ENCODE results near the gene ATP6V1C2.

Gene ATP6V1C2

DNA sequence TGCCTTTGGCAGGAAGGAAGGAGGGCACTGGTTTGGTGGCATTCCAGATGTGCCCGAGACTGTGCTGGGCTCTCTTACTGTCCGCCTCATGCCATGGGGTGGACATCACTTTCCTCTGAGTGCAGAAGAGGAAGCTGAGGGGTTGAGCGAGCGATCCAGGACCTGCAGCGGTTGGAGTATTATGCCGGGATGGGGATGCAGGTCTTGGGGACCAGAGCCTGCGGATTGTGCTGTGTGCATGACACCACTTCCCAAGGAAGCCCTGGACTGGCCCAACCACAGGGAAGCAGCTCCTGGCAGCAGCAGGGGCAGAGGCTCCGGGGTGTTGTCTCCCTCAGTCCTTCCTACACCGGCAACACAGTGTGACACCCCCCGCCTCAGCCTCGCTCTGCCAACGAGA is 44.5 kb downstream of the ATP6V1C2 start:
- no peaks in the 10 kb centered on the region for H3K27me3 ChIP-seq (ENCODE audit: insufficient read depth, poor library complexity, severe bottlenecking)
- H3K36me3 ChIP-seq (ENCODE audit: low read depth), result no peaks in the 10 kb centered on the region
- H3K4me3 ChIP-seq (ENCODE audit: severe bottlenecking), result no peak overlapping the region
- DNase-seq (ENCODE audit: low spot score), result no peak
- no peaks in the 10 kb centered on the region for H3K9me3 ChIP-seq (ENCODE audit: severe bottlenecking)
- TF ChIP-seq, protein P1, sequence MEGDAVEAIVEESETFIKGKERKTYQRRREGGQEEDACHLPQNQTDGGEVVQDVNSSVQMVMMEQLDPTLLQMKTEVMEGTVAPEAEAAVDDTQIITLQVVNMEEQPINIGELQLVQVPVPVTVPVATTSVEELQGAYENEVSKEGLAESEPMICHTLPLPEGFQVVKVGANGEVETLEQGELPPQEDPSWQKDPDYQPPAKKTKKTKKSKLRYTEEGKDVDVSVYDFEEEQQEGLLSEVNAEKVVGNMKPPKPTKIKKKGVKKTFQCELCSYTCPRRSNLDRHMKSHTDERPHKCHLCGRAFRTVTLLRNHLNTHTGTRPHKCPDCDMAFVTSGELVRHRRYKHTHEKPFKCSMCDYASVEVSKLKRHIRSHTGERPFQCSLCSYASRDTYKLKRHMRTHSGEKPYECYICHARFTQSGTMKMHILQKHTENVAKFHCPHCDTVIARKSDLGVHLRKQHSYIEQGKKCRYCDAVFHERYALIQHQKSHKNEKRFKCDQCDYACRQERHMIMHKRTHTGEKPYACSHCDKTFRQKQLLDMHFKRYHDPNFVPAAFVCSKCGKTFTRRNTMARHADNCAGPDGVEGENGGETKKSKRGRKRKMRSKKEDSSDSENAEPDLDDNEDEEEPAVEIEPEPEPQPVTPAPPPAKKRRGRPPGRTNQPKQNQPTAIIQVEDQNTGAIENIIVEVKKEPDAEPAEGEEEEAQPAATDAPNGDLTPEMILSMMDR (IDR thresholded peaks at IDR 0.05; ENCODE audit: poor library complexity, severe bottlenecking), result no peak
- no peak overlapping the region for H3K27ac ChIP-seq (ENCODE audit: poor library complexity, severe bottlenecking)
- ATAC-seq (ENCODE audit: low read depth), result no peak
- no peaks in the 10 kb centered on the region for H3K4me1 ChIP-seq (ENCODE audit: insufficient read depth, poor library complexity, severe bottlenecking)

DNA sequence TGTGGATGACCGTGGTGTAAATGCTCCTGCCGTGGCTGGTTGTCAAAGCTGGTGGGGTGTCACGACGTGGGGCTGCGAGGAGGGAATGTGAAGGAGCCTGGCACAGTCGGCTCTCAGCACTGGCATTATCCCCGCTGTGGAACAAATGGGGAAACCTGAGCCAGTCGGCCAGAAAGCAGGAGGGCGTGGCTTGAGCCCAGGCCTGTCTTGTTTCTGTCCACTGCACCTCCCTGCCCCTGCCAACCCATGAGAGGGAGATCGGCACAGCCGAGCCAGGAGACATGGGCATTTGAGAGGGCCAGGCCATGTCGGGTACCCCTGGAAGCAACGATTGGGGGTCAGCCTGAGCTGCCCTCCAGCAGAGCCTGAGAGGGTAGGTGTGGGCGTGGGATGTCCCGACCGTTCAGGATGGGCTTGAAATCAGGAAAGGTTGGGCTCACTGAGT is 46.7 kb downstream of the ATP6V1C2 start:
- Histone ChIP-seq H3K27me3 (ENCODE audit: insufficient read depth, poor library complexity, severe bottlenecking) (no peaks in the 10 kb centered on the region), H3K27ac (ENCODE audit: poor library complexity, severe bottlenecking) (no peak overlapping the region), H3K9me3 (ENCODE audit: severe bottlenecking) (no peaks in the 10 kb centered on the region), H3K4me3 (ENCODE audit: severe bottlenecking) (no peak overlapping the region), H3K36me3 (ENCODE audit: low read depth) (no peaks in the 10 kb centered on the region), H3K4me1 (ENCODE audit: insufficient read depth, poor library complexity, severe bottlenecking) (no peaks in the 10 kb centered on the region)
- no peak for ATAC-seq (ENCODE audit: low read depth)
- TF ChIP-seq, protein P1 (IDR thresholded peaks at IDR 0.05; ENCODE audit: poor library complexity, severe bottlenecking), result no peak
- DNase-seq (ENCODE audit: low spot score), result no peak

DNA sequence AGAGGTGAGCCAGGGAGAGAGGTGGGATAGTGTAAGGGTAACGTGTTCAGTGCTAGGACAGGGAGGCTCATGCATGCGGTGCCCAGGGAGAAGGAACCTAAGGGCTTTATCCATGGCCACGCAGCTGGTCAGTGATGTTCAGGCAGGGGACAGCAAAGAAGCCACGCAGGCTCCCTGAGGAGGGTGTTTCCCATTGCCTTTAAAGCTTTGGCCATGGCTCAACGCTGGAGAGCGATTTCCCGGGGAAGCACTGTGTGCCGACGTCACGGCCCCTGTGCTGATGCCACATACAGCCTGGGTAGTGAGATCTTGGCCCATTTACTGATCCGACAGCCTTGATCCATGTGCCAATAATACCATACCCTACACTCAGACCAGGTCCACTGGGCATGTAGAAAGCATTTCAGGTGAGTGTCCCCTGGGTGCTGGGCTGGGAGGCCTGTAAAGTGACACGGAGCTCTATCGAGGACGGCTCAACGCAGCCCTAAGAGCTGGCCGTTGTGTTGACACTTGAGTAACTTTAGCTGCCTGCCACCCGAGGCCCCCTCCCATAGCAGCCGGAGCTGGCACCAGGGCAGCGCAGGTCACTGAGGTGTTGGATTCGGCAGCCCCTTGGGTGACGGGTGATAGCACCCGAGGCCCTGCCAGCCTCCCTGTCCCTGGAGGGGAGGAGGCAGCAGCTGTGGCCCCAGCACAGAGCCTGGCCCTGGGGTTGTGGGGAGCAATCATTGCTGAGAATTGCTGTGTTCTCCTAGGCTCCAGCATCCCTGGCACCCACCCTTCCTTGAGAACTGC is 49.7 kb downstream of the ATP6V1C2 start:
- Histone ChIP-seq H3K4me1 (ENCODE audit: insufficient read depth, poor library complexity, severe bottlenecking) (peaks cover 11% of the 10 kb centered on the region), H3K9me3 (ENCODE audit: severe bottlenecking) (no peaks in the 10 kb centered on the region), H3K4me3 (ENCODE audit: severe bottlenecking) (no peak overlapping the region), H3K27ac (ENCODE audit: poor library complexity, severe bottlenecking) (no peak overlapping the region), H3K27me3 (ENCODE audit: insufficient read depth, poor library complexity, severe bottlenecking) (no peaks in the 10 kb centered on the region), H3K36me3 (ENCODE audit: low read depth) (no peaks in the 10 kb centered on the region)
- TF ChIP-seq, protein P1 (IDR thresholded peaks at IDR 0.05; ENCODE audit: poor library complexity, severe bottlenecking), result no peak
- no peak for ATAC-seq (ENCODE audit: low read depth)
- no peak for DNase-seq (ENCODE audit: low spot score)

DNA sequence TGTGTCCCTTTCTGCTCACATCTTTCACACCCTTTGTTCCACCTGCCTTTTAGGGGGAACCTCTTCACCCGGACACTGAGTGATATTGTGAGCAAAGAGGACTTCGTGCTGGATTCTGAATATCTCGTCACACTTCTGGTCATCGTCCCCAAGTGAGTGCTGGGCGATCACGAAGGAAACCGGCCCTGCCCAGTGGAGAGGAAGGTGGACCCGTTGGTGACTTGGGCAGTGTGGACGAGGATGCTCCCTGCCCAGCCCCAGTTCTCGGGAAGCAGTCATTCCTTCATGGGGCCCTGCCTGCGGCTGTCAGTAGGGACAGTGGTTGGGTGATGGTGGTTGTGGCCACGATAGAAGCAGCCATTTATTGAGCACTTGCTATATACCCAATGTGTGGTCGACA is 50.4 kb downstream of the ATP6V1C2 start:
- Histone ChIP-seq H3K27ac (ENCODE audit: poor library complexity, severe bottlenecking) (no peak overlapping the region), H3K27me3 (ENCODE audit: insufficient read depth, poor library complexity, severe bottlenecking) (no peaks in the 10 kb centered on the region), H3K4me1 (ENCODE audit: insufficient read depth, poor library complexity, severe bottlenecking) (peaks cover 11% of the 10 kb centered on the region), H3K9me3 (ENCODE audit: severe bottlenecking) (no peaks in the 10 kb centered on the region), H3K4me3 (ENCODE audit: severe bottlenecking) (no peak overlapping the region), H3K36me3 (ENCODE audit: low read depth) (no peaks in the 10 kb centered on the region)
- ATAC-seq (ENCODE audit: low read depth), result no peak
- TF ChIP-seq, protein P1 (IDR thresholded peaks at IDR 0.05; ENCODE audit: poor library complexity, severe bottlenecking), result no peak
- no peak for DNase-seq (ENCODE audit: low spot score)

DNA sequence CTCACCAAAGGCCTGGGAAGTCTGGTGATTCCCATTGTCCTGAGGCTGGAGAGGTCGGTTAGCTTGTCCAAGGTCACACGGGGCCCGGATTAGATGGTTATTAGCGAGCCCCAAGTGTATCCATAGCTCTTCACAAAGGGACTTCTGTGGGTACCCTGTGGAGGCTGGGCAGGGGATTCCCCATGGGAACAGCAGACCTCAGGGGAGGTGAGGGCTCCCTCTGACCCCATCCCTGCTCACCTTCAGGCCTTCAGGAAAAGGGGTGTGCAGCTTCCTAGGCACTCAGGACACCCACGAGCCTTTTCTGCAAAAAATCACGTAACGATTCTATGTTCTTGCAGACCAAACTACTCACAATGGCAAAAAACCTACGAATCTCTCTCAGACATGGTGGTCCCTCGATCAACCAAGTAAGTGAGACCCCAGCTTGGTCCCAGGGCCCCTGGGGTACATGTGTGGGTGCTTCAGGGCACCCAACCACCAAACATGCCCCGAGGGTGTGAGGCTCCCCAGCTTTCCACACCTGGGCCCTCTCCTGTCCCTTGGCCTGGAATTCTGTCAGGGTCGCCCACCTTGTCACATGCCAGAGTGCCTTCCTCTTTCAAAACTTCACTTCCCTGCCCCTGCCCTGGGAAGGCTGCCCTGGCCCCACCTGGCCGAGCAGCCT is 50.9 kb downstream of the ATP6V1C2 start:
- H3K9me3 ChIP-seq (ENCODE audit: severe bottlenecking), result no peaks in the 10 kb centered on the region
- no peak overlapping the region for H3K27ac ChIP-seq (ENCODE audit: poor library complexity, severe bottlenecking)
- TF ChIP-seq, protein P1 (IDR thresholded peaks at IDR 0.05; ENCODE audit: poor library complexity, severe bottlenecking), result no peak
- no peaks in the 10 kb centered on the region for H3K36me3 ChIP-seq (ENCODE audit: low read depth)
- H3K4me1 ChIP-seq (ENCODE audit: insufficient read depth, poor library complexity, severe bottlenecking), result peaks cover 11% of the 10 kb centered on the region
- no peak overlapping the region for H3K4me3 ChIP-seq (ENCODE audit: severe bottlenecking)
- DNase-seq (ENCODE audit: low spot score) (no peak), ATAC-seq (ENCODE audit: low read depth) (no peak)
- H3K27me3 ChIP-seq (ENCODE audit: insufficient read depth, poor library complexity, severe bottlenecking), result no peaks in the 10 kb centered on the region
